Thyroid gland (tissue), 4 donors: ENCODE results near the gene RRN3.
"Not testable (repeated sequence)": the region's sequence is repeated elsewhere in the genome, so short reads cannot be mapped to it uniquely, and the experiment has no call there.

Source experiments
- CTCF ChIP-seq, 6 experiments: fragments of 200-600 bp in 3 of 6; fragments of 450-650 bp in 3 of 6; sonication (generic) in 3 of 6; IDR thresholded peaks; one replicate each; pipeline ENCODE4 v1.5.1; 2016 to 2019; ENCODE audit warnings: antibody characterized with exemption in 6 of 6, mild to moderate bottlenecking in 2 of 6, inconsistent platforms in 1 of 6, moderate library complexity in 1 of 6
- POLR2A ChIP-seq, 2 donors: fragments of 450-650 bp; IDR thresholded peaks; one replicate each; pipeline ENCODE4 v1.6.1; 2017; ENCODE audit warnings: antibody characterized with exemption in 2 of 2, mild to moderate bottlenecking in 2 of 2, moderate library complexity in 1 of 2

GRCh38 chr16:15065961-15066360, 28.1 kb downstream of the RRN3 start:
- TF ChIP-seq CTCF, POLR2A (IDR thresholded peaks at IDR 0.05): not testable (repeated sequence)
